ENCODE results near the gene ANK2. TPM values are rescaled to one million over a fixed set of nuclear protein-coding genes. Genes with fewer than 3 reads are reported as not detected.

Gene ANK2
- total RNA-seq, 2 experiments from 2014 or later, result 0.36 TPM; not detected in 1

DNA sequence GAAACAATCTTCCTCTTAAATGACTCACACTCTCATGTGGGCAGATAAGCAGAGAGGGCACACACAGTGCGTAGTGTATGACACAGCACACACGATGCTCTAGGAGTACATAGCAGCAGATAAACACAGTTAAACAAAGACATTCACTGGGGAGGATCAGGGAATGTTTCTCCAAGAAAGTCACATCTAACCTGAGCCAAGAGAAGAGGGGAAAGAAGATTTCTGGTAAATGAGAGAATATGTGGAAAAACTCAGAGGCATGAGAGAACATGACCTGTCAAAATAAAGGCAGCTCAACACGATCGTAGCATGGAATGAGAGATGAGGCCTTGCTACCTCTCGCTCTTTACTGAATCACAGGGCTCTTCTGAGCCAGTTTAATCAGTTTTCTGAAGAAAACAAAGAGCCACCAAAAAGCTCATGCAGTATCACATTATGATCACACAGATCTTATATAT lies 251.0 kb downstream of the ANK2 start:
- intact Hi-C loops (cut with DNase I, micrococcal nuclease), result no loop called here
- Histone ChIP-seq H3K4me1 (ENCODE audit: insufficient read depth, low read length) (no peaks in the 10 kb centered on the region), H3K9me3 (ENCODE audit: control insufficient read depth in 1 of 2, insufficient read depth in 1 of 2, low read length in 2 of 2) (no peaks in the 10 kb centered on the region), H3K4me3 (ENCODE audit: low read length) (no peak overlapping the region), H3K27ac (ENCODE audit: low read depth in 1 of 2, low read length in 2 of 2) (no peak overlapping the region), H3K27me3 (ENCODE audit: control insufficient read depth in 1 of 2, insufficient read depth in 2 of 2, low read length in 2 of 2) (no peaks in the 10 kb centered on the region), H3K36me3 (ENCODE audit: insufficient read depth, low read length) (no peaks in the 10 kb centered on the region)
- Mint-ChIP-seq H3K4me3 (no peak overlapping the region), H3K36me3 (ENCODE audit: low read depth) (no peaks in the 10 kb centered on the region), H3K27ac (no peak overlapping the region), H3K9me3 (no peaks in the 10 kb centered on the region), H3K27me3 (peaks cover 4% of the 10 kb centered on the region), H3K4me1 (ENCODE audit: low read depth) (no peaks in the 10 kb centered on the region)
- DNase-seq (no peak), ATAC-seq (ENCODE audit: poor library complexity) (no peak)
- CTCF ChIA-PET, result no interaction called here
- no peak for TF ChIP-seq CTCF (IDR thresholded peaks at IDR 0.05)
- POLR2A ChIA-PET, result no interaction called here

GRCh38 chr4:113302051-113302450 lies 252.6 kb downstream of the ANK2 start:
- intact Hi-C loops (cut with DNase I, micrococcal nuclease), result no loop called here

DNA sequence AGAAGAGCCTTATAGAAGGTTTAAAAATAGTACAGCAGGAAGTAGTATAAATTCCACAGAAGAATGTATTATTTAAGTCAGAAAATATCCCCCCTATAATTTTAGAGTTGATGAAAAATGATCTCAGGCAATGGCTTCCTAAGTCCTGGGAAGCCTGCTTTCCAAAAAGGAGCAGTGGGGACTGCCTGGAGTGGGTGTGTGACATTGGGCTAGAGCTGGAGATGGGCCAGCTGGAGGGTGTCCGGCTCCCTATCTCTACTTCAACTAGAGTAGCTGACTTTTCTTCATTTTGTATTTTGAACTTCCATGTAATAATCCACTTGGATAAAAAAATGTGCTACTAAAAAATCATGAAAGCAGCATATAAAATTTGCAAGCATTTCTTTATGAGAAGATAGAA lies 253.9 kb downstream of the ANK2 start:
- no peaks in the 10 kb centered on the region for H3K9me3 Mint-ChIP-seq
- Histone ChIP-seq H3K36me3 (ENCODE audit: insufficient read depth, low read length) (no peaks in the 10 kb centered on the region), H3K27me3 (ENCODE audit: control insufficient read depth in 1 of 2, insufficient read depth in 2 of 2, low read length in 2 of 2) (no peaks in the 10 kb centered on the region), H3K4me3 (ENCODE audit: low read length) (no peak overlapping the region), H3K4me1 (ENCODE audit: insufficient read depth, low read length) (no peaks in the 10 kb centered on the region), H3K27ac (ENCODE audit: low read depth in 1 of 2, low read length in 2 of 2) (no peak overlapping the region), H3K9me3 (ENCODE audit: control insufficient read depth in 1 of 2, insufficient read depth in 1 of 2, low read length in 2 of 2) (no peaks in the 10 kb centered on the region)
- H3K4me1 Mint-ChIP-seq (ENCODE audit: low read depth), result no peaks in the 10 kb centered on the region
- ChIA-PET CTCF (no interaction called here), POLR2A (interaction anchor here (0.6 kb wide), 1 partner anchor 26 kb away, joined by 3 read pairs; no protein-coding TSS in a partner anchor)
- intact Hi-C loops (cut with DNase I, micrococcal nuclease), result no loop called here
- ATAC-seq (ENCODE audit: poor library complexity), result no peak
- no peak for DNase-seq
- H3K4me3 Mint-ChIP-seq, result no peak overlapping the region
- H3K27ac Mint-ChIP-seq, result no peak overlapping the region
- peaks cover 2% of the 10 kb centered on the region for H3K27me3 Mint-ChIP-seq
- H3K36me3 Mint-ChIP-seq (ENCODE audit: low read depth), result no peaks in the 10 kb centered on the region
- TF ChIP-seq CTCF (IDR thresholded peaks at IDR 0.05), result no peak

More at GRCh38 chr4:113302051-113302450, 252.6 kb downstream of the ANK2 start:
- POLR2A ChIA-PET, result no interaction called here
- Mint-ChIP-seq H3K36me3 (ENCODE audit: low read depth) (no peaks in the 10 kb centered on the region), H3K27me3 (peaks cover 4% of the 10 kb centered on the region), H3K4me1 (ENCODE audit: low read depth) (no peaks in the 10 kb centered on the region), H3K4me3 (no peak overlapping the region), H3K27ac (no peak overlapping the region), H3K9me3 (no peaks in the 10 kb centered on the region)
- Histone ChIP-seq H3K27ac (ENCODE audit: low read depth in 1 of 2, low read length in 2 of 2) (no peak overlapping the region), H3K4me3 (ENCODE audit: low read length) (no peak overlapping the region), H3K27me3 (ENCODE audit: control insufficient read depth in 1 of 2, insufficient read depth in 2 of 2, low read length in 2 of 2) (no peaks in the 10 kb centered on the region), H3K36me3 (ENCODE audit: insufficient read depth, low read length) (no peaks in the 10 kb centered on the region), H3K9me3 (ENCODE audit: control insufficient read depth in 1 of 2, insufficient read depth in 1 of 2, low read length in 2 of 2) (no peaks in the 10 kb centered on the region), H3K4me1 (ENCODE audit: insufficient read depth, low read length) (no peaks in the 10 kb centered on the region)
- CTCF ChIA-PET, result no interaction called here
- no peak for TF ChIP-seq CTCF (IDR thresholded peaks at IDR 0.05)
- DNase-seq (no peak), ATAC-seq (ENCODE audit: poor library complexity) (no peak)

Data from CD4-positive, alpha-beta T cell (primary cell).